GM12891 (cell line): ENCODE measurements around the gene CCIN.

Source experiments
- PAX5 ChIP-seq: IDR thresholded peaks from 2 replicates; pipeline ENCODE4 v1.6.1; 2011; ENCODE audit warnings: low read length, moderate library complexity, mild to moderate bottlenecking; ENCODE audit not compliant: insufficient read depth, severe bottlenecking
- POLR2A ChIP-seq: IDR thresholded peaks from 2 replicates; pipeline ENCODE4 v1.6.1; 2011; ENCODE audit warnings: low read depth, low read length, control low read depth
- POLR2AphosphoS5 ChIP-seq: IDR thresholded peaks from 2 replicates; pipeline ENCODE4 v1.6.1; 2011; ENCODE audit warnings: low read depth, low read length, control low read depth
- POU2F2 ChIP-seq: IDR thresholded peaks from 2 replicates; pipeline ENCODE4 v1.6.1; 2011; ENCODE audit warnings: low read depth, mild to moderate bottlenecking, control low read depth, low read length, moderate library complexity
- TAF1 ChIP-seq: IDR thresholded peaks from 2 replicates; pipeline ENCODE4 v1.6.1; 2011; ENCODE audit warnings: low read depth, low read length, control low read depth

GRCh38 chr9:36163786-36164170 is 5.4 kb upstream of the CCIN start:
- TF ChIP-seq POLR2A (no peak), TAF1 (no peak), PAX5 (no peak), POLR2AphosphoS5 (no peak), POU2F2 (no peak)
